ENCODE measurements around the gene POLA2.
A peak's percentile ranks its signal among the peaks of the same experiment; 100 is the strongest.

POLA2 gene

GRCh38 chr11:65315866-65316226, 54.1 kb downstream of the POLA2 start:
- peak overlapping the region; percentile 92 for H3K27ac ChIP-seq
- TF ChIP-seq, protein P1, sequence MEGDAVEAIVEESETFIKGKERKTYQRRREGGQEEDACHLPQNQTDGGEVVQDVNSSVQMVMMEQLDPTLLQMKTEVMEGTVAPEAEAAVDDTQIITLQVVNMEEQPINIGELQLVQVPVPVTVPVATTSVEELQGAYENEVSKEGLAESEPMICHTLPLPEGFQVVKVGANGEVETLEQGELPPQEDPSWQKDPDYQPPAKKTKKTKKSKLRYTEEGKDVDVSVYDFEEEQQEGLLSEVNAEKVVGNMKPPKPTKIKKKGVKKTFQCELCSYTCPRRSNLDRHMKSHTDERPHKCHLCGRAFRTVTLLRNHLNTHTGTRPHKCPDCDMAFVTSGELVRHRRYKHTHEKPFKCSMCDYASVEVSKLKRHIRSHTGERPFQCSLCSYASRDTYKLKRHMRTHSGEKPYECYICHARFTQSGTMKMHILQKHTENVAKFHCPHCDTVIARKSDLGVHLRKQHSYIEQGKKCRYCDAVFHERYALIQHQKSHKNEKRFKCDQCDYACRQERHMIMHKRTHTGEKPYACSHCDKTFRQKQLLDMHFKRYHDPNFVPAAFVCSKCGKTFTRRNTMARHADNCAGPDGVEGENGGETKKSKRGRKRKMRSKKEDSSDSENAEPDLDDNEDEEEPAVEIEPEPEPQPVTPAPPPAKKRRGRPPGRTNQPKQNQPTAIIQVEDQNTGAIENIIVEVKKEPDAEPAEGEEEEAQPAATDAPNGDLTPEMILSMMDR (IDR thresholded peaks at IDR 0.05), result peak; percentile 65
- no peak for TF ChIP-seq ZFX (IDR thresholded peaks at IDR 0.05; ENCODE audit: borderline replicate concordance)

DNA sequence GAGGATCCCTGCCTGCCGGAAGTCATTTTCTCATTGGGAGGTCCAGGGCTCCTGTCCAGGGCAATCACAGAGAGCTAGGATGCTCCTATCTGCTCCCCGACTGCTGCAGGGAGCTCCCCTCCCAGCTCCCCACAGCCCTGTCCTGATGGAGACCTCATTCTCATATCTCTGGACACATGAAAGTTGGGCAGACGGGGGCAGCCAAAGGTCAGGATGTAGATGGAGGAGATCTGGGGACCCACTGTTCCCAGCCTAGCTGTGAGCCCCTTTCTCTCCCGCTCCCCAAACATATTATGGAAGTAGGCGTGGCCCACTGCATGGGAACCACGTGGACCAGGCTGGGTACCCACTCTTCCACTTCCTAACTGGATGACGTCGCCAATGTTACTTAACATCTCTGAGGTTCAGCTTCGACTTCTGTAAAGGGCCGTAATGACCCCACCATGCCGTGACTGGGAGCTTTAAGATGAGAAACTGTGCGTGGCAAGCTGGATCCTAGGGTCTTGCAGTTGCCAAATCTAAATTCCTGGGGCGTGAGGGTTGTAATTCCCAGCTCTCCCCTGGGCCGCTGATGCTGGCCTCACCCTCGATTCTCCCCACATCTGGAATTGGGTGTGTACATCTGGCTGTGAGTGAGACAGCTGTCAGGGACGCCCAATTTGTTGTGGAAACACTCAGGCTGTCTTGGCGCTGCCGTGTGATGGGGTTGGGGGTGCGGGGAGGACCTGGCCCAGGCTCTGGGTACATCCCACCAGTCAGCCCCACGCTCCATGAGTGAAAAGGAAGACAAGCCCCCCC, 54.7 kb downstream of the POLA2 start:
- peak overlapping the region; percentile 92 for H3K27ac ChIP-seq
- TF ChIP-seq ZFX (IDR thresholded peaks at IDR 0.05; ENCODE audit: borderline replicate concordance), result no peak
- TF ChIP-seq, protein P1 (IDR thresholded peaks at IDR 0.05), result no peak

- 0 out of 2 replicates have a peak overlapping the region, but pooled peaks have one; percentile 92 for H3K27ac ChIP-seq
- TF ChIP-seq, protein P1 (IDR thresholded peaks at IDR 0.05), result no peak
- no peak for TF ChIP-seq ZFX (IDR thresholded peaks at IDR 0.05; ENCODE audit: borderline replicate concordance)
Observed at GRCh38 chr11:65317025-65317786, 55.4 kb downstream of the POLA2 start.

- TF ChIP-seq, protein P1 (IDR thresholded peaks at IDR 0.05), result no peak
- no peak for TF ChIP-seq ZFX (IDR thresholded peaks at IDR 0.05; ENCODE audit: borderline replicate concordance)
- no peak overlapping the region for H3K27ac ChIP-seq
Observed at GRCh38 chr11:65320386-65321075, 58.8 kb downstream of the POLA2 start.

GRCh38 chr11:65321076-65321475, 59.3 kb downstream of the POLA2 start:
- TF ChIP-seq, protein P1 (IDR thresholded peaks at IDR 0.05), result no peak
- TF ChIP-seq ZFX (IDR thresholded peaks at IDR 0.05; ENCODE audit: borderline replicate concordance), result no peak
- no peak overlapping the region for H3K27ac ChIP-seq

GRCh38 chr11:65321828-65322485, 60.2 kb downstream of the POLA2 start:
- H3K27ac ChIP-seq, result no peak overlapping the region
- TF ChIP-seq, protein P1 (IDR thresholded peaks at IDR 0.05), result no peak
- TF ChIP-seq ZFX (IDR thresholded peaks at IDR 0.05; ENCODE audit: borderline replicate concordance), result no peak
